Neutrophil (primary cell): Measurements from ENCODE around the gene FAM237A.

Source experiments
- H3K27ac ChIP-seq: fragments of 200-600 bp; sonication (generic); 2 replicates; pipeline ENCODE4 v1.5.1; 2016; ENCODE audit warnings: mild to moderate bottlenecking, moderate library complexity
- H3K27me3 ChIP-seq: fragments of 200-600 bp; sonication (generic); 2 replicates; pipeline ENCODE4 v1.6.0; 2016; ENCODE audit warnings: mild to moderate bottlenecking
- H3K36me3 ChIP-seq: fragments of 200-600 bp; sonication (generic); 2 replicates; pipeline ENCODE4 v1.5.1; 2017
- H3K4me1 ChIP-seq, 2 experiments: fragments of 200-600 bp in 1 of 2; sonication (generic) in 1 of 2; 1 replicate in 1 of 2; 2 replicates in 1 of 2; pipeline versions ENCODE4 v1.5.1 to v1.6.1; 2013 to 2016; ENCODE audit warnings: low read depth in 1 of 2, low read length in 1 of 2, mild to moderate bottlenecking in 1 of 2, moderate library complexity in 1 of 2; ENCODE audit not compliant: control insufficient read depth in 1 of 2, insufficient read depth in 1 of 2
- H3K4me3 ChIP-seq, 2 experiments: fragments of 200-600 bp in 1 of 2; sonication (generic) in 1 of 2; 1 replicate in 1 of 2; 2 replicates in 1 of 2; pipeline ENCODE4 v1.5.1; 2013 to 2016; ENCODE audit warnings: low read depth in 1 of 2, low read length in 1 of 2, mild to moderate bottlenecking in 1 of 2, moderate library complexity in 1 of 2
- H3K9me3 ChIP-seq: fragments of 200-600 bp; sonication (generic); 2 replicates; pipeline ENCODE4 v1.5.1; 2016
- CTCF ChIP-seq: fragments of 200-600 bp; sonication (generic); IDR thresholded peaks from 2 replicates; pipeline ENCODE4 v1.5.1; 2016; ENCODE audit warnings: antibody characterized with exemption

FAM237A gene

GRCh38 chr2:206698811-206699210 is 56.5 kb downstream of the FAM237A start:
- TF ChIP-seq CTCF: no peak
- Histone ChIP-seq H3K4me3 (no peak overlapping the region), H3K36me3 (no peaks in the 10 kb centered on the region), H3K9me3 (no peaks in the 10 kb centered on the region), H3K27me3 (no peaks in the 10 kb centered on the region), H3K27ac (no peak overlapping the region), H3K4me1 (peaks cover 5 to 9% of the 10 kb centered on the region in 2 experiments)
